GM13977 (cell line): ENCODE measurements around the gene MED27.

Source experiments
- DNase-seq: peaks from one replicate; pipeline ENCODE4 v3.0.0; 2012; ENCODE audit warnings: low spot score
- CTCF ChIP-seq: IDR thresholded peaks from 2 replicates; pipeline ENCODE4 v1.5.1; 2012; ENCODE audit warnings: mild to moderate bottlenecking, control low read depth; ENCODE audit not compliant: insufficient read depth; ENCODE audit errors: extremely low read depth, missing control alignments
- in situ Hi-C: fragments of 300-500 bp; cut with MboI; formaldehyde crosslinking; loops from one replicate; pipeline ENCODE4 v1.12.0; 2022; ENCODE audit warnings: low sequenced_read_pairs, low pct_unique_long_range_greater_than_20kb, mixed read lengths, inconsistent platforms; ENCODE audit not compliant: unreplicated experiment

The MED27 gene

GRCh38 chr9:132031467-132032237 is 48.0 kb downstream of the MED27 start:
- TF ChIP-seq CTCF: no peak
- no peak for DNase-seq
- in situ Hi-C loops: no loop called here

DNA sequence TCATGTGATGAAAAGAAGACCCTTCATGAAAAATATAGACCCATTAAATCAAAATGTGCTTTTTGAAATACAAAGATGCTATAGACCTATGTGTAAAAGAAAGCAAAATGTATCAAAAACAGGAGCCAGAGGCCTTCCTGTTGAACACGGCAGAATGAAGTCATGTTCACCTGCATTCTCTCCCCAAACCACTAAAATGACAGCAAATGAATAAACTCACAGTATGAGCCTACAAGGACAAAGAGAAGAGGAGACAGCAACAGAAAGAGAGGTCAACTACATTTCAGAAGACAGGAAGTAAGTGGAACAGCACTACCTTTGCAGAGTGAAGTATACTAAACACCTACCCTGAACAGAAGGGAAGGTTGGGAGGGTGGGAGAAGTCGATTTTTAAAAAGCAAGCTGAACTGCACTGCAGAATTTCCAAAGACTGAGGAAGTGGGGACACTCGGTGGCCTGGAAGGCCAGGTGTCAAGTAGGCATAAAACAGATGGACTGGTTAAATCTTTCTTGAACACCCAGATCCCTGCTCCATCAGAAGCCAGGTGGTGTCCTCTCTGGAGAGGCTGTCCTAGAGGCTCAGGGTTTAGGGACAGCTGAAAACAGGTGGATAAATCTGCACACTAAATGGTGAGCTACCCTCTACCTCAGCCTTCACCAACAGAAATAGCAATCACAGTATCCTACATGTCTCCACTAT is 48.9 kb downstream of the MED27 start:
- no peak for TF ChIP-seq CTCF
- in situ Hi-C loops: no loop called here
- no peak for DNase-seq

DNA sequence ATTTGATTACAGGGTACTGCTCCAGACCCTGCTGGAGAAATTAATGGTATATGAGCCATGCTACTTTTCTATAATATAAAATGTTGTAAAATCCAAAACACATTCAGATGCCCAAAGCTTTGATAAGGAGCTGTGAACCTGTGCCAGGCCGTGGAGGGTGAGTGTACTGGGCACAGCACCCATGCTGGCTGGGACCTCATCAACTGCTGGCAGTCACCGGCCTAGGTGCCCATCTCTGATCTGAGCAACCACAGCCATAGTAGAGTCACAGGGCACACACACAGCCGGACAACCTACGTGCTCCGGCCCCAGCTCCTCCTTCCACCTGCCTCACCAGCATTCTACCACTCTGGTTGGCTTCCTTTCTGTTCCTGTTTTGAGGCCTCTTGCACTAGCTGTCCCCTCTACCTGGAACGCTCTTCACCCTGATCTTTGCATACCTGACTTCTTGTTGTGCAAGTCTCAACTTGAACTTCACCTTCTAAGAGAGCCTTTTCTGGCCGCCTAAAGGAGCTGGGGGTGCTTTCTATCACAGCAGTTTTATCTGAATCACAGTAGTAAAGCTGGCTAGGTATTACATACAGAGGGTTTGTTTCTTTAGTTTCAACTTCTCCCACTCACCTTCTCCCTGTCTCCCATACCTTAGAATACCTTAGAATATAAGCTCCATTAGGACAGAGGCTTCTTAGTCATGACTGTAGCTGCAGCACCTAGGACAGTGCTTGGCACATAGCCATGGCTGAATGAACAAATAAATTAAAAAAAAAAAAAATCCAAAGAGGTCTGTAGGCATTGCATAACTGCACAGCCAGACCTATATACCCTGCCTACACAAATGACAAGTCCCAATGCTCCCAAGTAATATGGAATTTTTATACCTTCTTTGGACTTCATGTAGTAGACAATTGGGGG is 51.7 kb downstream of the MED27 start:
- no peak for DNase-seq
- in situ Hi-C loops: no loop called here

DNA sequence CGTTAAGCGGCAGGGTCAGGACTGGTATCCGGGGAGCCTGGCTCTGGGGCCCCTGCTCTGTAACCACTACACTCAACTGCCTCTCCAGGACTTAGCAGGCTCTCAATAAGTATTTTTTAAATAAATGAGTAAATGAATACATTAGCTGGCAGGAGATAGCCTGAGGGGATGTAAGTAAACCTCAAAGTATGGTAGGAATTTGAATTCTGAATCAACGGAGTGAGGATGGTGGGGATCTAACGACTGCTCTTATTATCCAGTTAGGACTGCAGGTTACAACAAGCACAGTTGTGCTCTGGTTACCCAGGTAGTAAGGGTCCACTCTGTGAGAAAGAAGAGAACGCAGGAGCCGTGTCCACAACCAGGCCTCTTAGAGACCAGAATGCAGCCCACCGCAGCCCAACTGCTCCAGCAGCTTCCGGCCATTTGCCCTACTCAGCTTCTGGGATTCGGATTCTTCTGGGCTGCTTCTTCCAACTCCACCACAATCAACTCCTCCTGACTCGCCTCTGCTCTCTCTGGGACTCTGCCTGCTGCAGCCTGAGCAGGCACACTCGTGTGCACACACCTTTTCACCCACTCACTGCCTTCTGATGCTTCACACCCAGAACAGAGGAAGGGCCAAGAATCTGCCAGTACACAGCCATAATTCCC is 52.6 kb downstream of the MED27 start:
- no peak for DNase-seq
- TF ChIP-seq CTCF: no peak
- in situ Hi-C loops: no loop called here

More for the DNA sequence above, 51.7 kb downstream of the MED27 start:
- TF ChIP-seq CTCF: no peak

DNA sequence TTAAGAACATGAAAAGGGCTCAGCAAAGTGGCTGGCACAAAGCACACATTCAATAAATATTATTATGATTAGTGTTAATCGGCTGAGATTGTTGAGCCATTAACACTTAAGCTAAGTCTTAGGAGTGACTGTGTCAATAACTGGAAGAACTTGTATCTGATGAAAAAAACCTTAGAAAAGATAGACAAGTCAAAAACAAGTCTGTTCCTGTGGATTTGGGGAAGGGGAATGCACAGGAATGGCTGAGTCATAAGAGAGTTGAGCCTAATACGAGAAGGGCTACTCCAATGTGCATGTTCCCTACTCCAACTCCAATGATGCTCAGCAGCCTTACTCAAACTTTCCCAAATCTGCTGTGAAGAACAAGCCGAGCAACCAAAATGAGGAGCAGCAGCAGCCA is 53.9 kb downstream of the MED27 start:
- no peak for TF ChIP-seq CTCF
- DNase-seq: no peak
- in situ Hi-C loops: no loop called here

GRCh38 chr9:132024589-132024988 is 55.1 kb downstream of the MED27 start:
- DNase-seq: no peak
- in situ Hi-C loops: no loop called here
- no peak for TF ChIP-seq CTCF
